Thyroid gland (tissue), 4 donors: ENCODE results near the gene RASA3.

Experiments used
- POLR2A ChIP-seq, 2 donors: fragments of 450-650 bp; IDR thresholded peaks; one replicate each; pipeline ENCODE4 v1.6.1; 2017; ENCODE audit warnings: antibody characterized with exemption in 2 of 2, mild to moderate bottlenecking in 2 of 2, moderate library complexity in 1 of 2
- TF ChIP-seq, protein P1 (sequence below), 6 experiments: fragments of 200-600 bp in 3 of 6; fragments of 450-650 bp in 3 of 6; sonication (generic) in 3 of 6; IDR thresholded peaks; one replicate each; pipeline ENCODE4 v1.5.1; 2016 to 2019; ENCODE audit warnings: antibody characterized with exemption in 6 of 6, mild to moderate bottlenecking in 2 of 6, inconsistent platforms in 1 of 6, moderate library complexity in 1 of 6

- TF ChIP-seq, protein P1, sequence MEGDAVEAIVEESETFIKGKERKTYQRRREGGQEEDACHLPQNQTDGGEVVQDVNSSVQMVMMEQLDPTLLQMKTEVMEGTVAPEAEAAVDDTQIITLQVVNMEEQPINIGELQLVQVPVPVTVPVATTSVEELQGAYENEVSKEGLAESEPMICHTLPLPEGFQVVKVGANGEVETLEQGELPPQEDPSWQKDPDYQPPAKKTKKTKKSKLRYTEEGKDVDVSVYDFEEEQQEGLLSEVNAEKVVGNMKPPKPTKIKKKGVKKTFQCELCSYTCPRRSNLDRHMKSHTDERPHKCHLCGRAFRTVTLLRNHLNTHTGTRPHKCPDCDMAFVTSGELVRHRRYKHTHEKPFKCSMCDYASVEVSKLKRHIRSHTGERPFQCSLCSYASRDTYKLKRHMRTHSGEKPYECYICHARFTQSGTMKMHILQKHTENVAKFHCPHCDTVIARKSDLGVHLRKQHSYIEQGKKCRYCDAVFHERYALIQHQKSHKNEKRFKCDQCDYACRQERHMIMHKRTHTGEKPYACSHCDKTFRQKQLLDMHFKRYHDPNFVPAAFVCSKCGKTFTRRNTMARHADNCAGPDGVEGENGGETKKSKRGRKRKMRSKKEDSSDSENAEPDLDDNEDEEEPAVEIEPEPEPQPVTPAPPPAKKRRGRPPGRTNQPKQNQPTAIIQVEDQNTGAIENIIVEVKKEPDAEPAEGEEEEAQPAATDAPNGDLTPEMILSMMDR (IDR thresholded peaks at IDR 0.05): no peak
- TF ChIP-seq POLR2A (IDR thresholded peaks at IDR 0.05): no peak
Observed at GRCh38 chr13:114103801-114104654, 28.4 kb downstream of the RASA3 start.
